Omental fat pad (tissue), 4 donors: Measurements from ENCODE around the gene CSF1. TPM values are rescaled to one million over a fixed set of nuclear protein-coding genes. Genes with fewer than 3 reads are reported as not detected.
"Not testable (repeated sequence)": the region's sequence is repeated elsewhere in the genome, so short reads cannot be mapped to it uniquely, and the experiment has no call there.

Experiments
- ATAC-seq: fragments of 150-250 bp; one replicate; pipeline ENCODE4 v1.9.1; 2016; ENCODE audit warnings: mild to moderate bottlenecking, moderate library complexity; ENCODE audit not compliant: low FRiP score
- DNase-seq: peaks from one replicate; pipeline ENCODE4 v3.0.0-alpha.2; 2019; ENCODE audit warnings: low spot score
- total RNA-seq, 4 donors: library from RNA; depleted of rRNA; stranded (reverse); fragments of >200 nt; gene quantifications; one replicate each; pipeline ENCODE4 v1.1.0, GENCODE V29; 2016
- TF ChIP-seq, protein P1 (sequence below), 3 donors: fragments of 450-650 bp; IDR thresholded peaks; one replicate each; pipeline ENCODE4 v1.5.1; 2016 to 2017; ENCODE audit warnings: antibody characterized with exemption in 3 of 3, mild to moderate bottlenecking in 3 of 3, moderate library complexity in 2 of 3

Gene CSF1
- total RNA-seq, 4 donors from 2014 or later = 103 to 158 (median 118) TPM

DNA sequence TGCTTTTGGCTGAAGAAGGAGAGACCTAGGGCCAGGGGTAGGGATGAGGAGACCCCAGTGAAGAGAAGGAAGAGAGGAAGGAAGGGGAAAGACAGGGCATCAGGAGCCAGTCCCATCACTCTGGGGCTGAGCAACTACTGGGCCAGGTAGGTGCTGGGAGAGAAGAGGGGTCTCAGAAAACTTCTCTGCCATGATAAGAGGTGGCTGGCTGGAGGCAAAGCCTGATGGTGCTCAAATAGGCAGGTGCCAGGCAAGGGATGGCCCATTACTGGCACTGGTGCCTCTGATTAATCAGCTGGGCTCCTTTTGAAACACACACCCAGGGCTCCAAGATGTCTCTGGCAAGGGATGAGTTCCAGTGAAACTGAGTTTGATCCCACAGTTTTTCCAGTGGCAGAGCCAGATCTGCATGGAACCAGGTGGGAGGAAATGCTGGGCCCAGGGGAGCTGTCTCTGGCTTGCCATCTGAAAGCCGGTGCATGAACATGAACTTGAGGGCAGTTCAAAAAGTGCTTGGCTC, 2.8 kb downstream of the CSF1 start:
- DNase-seq (no peak), ATAC-seq (no peak)
- TF ChIP-seq, protein P1, sequence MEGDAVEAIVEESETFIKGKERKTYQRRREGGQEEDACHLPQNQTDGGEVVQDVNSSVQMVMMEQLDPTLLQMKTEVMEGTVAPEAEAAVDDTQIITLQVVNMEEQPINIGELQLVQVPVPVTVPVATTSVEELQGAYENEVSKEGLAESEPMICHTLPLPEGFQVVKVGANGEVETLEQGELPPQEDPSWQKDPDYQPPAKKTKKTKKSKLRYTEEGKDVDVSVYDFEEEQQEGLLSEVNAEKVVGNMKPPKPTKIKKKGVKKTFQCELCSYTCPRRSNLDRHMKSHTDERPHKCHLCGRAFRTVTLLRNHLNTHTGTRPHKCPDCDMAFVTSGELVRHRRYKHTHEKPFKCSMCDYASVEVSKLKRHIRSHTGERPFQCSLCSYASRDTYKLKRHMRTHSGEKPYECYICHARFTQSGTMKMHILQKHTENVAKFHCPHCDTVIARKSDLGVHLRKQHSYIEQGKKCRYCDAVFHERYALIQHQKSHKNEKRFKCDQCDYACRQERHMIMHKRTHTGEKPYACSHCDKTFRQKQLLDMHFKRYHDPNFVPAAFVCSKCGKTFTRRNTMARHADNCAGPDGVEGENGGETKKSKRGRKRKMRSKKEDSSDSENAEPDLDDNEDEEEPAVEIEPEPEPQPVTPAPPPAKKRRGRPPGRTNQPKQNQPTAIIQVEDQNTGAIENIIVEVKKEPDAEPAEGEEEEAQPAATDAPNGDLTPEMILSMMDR (IDR thresholded peaks at IDR 0.05) = no peak

DNA sequence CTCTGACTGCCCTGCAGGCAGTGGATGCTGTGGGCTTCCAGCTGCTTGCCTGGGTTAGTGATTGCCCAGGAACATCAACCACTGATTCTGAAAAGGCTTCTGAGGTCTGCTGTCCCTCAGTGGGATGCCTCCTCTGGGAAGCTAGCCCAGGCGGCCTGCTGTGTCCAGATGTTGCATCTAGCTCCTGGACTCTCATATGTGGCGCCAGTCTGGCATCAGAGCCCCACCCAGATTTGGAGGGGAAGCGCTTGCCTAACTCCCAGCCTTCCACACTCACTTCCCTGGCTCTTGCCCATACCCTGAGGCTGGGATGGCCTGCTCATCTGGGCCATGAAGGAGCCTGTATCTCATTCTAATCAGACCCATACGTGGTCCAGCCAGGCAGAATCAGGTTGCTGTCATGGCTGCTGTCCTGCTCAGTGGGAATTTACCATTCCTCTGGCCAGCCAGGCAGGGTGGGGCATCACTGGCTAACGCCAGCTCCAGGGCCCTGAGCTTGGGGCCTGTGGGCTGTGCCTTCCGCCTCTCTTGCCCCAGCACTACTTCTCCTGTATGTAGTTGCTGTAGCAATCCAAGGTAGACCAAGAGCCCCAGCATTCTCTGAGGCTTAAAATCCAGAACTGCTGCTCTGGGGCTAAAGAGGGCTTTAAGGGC, 4.1 kb downstream of the CSF1 start:
- ATAC-seq (peak; percentile 10), DNase-seq (no peak)
- TF ChIP-seq, protein P1 (IDR thresholded peaks at IDR 0.05) = no peak

DNA sequence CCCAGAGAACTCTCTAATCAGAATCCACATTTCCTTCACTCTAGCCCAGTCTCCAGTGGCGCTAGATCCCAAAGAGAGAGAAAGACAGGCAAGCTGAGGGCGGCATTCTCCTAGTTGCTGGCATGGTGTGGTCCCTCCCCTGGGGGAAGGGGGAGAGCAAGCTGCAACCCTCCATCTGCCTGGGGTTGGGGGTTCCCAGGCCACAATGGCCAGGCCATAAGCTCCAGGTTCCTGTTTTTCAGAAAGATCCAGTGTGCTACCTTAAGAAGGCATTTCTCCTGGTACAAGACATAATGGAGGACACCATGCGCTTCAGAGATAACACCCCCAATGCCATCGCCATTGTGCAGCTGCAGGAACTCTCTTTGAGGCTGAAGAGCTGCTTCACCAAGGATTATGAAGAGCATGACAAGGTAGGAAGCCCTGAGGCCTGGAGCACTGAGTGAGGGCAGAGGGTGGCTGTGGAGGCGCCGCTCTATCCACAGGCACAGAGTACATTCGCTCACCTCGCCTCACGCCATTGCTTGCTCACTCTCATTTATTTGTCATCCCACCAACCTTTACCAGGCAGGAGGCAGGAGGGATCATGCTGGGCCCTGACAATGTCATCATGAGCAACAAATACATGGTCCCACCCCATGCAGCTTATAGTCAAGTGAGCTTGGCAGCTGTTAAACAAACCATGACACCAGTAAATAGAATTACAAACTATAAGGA, 6.6 kb downstream of the CSF1 start:
- no peak for DNase-seq
- ATAC-seq = no peak

DNA sequence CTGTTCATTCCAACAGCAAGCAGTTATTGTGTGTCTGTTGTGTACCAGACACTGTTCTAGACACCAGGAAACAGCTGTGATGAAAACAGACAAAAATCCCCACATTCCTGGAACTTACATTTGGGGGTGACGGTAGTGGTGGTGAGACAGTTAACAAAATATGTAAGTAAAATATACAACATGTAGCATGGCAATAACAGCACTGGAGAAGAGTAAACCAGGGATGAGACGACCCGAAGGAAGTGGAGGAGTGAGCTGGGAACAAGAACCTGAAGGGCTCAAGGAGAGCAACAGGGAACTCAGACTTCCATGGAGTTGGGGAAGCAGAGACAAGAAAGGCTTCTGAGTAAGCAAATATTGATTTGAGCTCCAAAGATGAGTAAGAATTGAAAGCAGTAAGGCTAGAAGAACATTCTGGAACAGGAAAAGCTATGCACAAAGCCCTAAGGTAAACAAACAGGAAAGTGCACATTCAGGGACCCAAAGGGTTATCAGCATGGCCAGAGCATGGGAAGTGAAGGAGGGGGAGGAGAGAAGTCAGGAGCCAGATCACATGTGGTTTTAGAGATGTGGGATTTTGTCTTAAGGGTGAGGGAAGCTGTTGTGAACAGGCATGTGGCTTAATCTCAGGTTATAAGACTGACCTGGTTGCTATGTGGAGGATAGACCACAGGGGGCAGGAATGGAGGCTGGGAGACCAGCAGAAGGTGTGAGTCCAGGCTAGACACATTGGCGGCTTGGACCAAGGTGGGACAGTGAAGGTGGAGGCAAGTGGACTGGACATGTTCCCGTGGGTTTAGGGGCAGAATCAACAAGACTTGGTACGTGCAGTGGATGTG, 7.3 kb downstream of the CSF1 start:
- no peak for DNase-seq
- TF ChIP-seq, protein P1 (IDR thresholded peaks at IDR 0.05) = no peak
- no peak for ATAC-seq

More for the DNA sequence above, 6.6 kb downstream of the CSF1 start:
- TF ChIP-seq, protein P1 (IDR thresholded peaks at IDR 0.05) = no peak

DNA sequence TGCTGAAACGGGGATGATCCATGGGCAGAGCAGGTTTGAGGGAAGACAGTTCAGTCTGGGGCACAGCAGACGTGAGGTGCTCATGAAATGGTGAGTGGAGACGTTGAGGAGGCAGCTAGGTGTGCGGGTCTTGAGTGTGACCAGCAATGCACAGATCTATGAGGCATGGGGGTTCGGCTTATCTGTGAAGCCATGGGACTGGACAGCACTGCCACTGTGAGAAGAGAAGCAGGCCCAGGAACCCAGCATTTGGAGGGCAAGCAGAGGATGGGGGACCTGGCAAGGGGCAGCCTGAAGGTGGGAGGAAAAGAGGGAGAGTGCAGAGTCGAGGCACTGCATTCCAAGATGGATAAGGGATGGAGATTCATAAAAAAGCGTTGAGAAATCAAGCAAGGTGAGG, 8.0 kb downstream of the CSF1 start:
- DNase-seq (no peak), ATAC-seq (no peak)
- TF ChIP-seq, protein P1 (IDR thresholded peaks at IDR 0.05) = no peak

DNA sequence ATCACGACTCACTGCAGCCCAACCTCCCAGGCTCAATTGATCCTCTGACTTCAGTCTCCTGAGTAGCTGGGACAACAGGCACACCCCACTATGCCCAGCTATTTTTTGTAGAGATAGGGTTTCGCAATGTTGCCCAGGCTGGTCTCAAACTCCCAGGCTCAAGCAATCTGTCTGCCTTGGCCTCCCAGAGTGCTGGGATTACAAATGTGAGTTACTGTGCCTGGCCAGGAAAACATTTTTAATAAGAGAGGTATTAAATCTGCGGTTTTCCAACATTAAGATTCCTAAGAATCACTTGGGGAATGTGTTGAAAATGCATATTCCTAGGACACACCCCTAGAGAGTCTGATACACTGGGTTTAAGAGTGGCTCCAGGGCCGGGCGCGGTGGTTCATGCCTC, 8.7 kb downstream of the CSF1 start:
- DNase-seq = no peak
- TF ChIP-seq, protein P1 (IDR thresholded peaks at IDR 0.05) = no peak
- no peak for ATAC-seq

DNA sequence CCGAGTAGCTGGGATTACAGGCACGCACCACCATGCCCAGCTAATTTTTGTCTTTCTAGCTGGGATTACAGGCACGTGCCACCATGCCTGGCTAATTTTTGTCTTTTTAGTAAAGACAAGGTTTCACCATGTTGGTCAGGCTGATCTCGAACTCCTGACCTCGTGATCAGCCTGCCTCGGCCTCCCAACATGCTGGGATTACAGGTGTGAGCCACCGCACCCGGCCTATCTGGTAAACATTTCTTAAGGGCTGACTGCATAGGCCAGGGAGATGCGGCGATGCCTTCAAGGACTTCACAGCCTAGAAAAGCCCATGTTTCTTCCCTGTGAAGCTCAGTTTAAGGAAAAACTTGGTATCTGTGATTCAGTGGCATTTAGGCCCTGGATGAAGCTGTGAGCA, 9.7 kb downstream of the CSF1 start:
- ATAC-seq, DNase-seq: not testable (repeated sequence)
